ENCODE results near the gene INPPL1. TPM values are rescaled to one million over a fixed set of nuclear protein-coding genes. Genes with fewer than 3 reads are reported as not detected.

The INPPL1 gene
- total RNA-seq, 3 donors from 2014 or later: 122 to 205 (median 151) TPM

DNA sequence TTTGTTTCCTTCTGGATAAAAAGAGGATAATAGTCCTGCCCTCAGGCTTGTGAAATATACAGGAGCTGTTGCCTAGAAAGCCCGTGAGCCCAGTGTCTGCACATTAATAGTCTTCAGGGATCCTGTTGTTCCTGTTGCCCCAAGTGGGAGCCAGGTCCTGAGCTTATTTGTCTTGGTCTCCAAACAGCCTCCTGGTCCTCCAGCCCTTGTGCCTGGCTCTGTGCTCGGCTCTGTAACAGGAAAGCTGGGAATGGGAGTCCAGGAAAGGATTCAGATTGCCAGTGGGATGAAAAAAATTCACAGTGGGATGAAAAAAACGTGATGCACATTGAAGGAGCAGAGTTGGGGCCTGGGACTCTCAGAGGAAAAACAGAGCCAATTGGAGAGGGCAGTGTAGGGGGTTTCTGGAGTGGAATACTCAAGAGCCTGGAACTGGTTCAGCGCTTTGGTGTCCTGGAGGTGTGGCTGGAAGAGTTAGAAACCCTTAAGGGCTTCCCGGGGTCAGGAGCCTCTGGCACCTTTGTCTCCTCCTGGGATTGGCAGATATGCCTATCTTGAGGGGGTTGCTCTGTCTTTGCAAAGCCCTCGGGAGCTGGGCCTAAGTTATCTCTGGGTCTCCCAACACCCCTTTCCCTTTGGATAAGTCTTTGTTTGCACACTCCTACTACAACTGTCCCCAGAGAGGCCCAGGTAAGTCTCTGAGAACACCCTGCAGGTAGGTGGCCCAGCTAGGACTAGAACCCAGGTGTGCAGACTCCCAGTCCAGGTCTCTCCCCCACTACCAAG lies 2.3 kb upstream of the INPPL1 start:
- intact Hi-C loops (cut with DNase I, micrococcal nuclease): no loop called here
- H3K9me3 ChIP-seq: no peaks in the 10 kb centered on the region
- TF ChIP-seq, protein P1, sequence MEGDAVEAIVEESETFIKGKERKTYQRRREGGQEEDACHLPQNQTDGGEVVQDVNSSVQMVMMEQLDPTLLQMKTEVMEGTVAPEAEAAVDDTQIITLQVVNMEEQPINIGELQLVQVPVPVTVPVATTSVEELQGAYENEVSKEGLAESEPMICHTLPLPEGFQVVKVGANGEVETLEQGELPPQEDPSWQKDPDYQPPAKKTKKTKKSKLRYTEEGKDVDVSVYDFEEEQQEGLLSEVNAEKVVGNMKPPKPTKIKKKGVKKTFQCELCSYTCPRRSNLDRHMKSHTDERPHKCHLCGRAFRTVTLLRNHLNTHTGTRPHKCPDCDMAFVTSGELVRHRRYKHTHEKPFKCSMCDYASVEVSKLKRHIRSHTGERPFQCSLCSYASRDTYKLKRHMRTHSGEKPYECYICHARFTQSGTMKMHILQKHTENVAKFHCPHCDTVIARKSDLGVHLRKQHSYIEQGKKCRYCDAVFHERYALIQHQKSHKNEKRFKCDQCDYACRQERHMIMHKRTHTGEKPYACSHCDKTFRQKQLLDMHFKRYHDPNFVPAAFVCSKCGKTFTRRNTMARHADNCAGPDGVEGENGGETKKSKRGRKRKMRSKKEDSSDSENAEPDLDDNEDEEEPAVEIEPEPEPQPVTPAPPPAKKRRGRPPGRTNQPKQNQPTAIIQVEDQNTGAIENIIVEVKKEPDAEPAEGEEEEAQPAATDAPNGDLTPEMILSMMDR (IDR thresholded peaks at IDR 0.05): no peak
- no peak overlapping the region for H3K4me3 ChIP-seq
- peak in 1 of 3 donors; percentile 27 for DNase-seq
- H3K4me1 ChIP-seq (ENCODE audit: low read depth): peaks cover 15% of the 10 kb centered on the region
- no peak for ATAC-seq
- H3K36me3 ChIP-seq (ENCODE audit: low read depth): no peaks in the 10 kb centered on the region

DNA sequence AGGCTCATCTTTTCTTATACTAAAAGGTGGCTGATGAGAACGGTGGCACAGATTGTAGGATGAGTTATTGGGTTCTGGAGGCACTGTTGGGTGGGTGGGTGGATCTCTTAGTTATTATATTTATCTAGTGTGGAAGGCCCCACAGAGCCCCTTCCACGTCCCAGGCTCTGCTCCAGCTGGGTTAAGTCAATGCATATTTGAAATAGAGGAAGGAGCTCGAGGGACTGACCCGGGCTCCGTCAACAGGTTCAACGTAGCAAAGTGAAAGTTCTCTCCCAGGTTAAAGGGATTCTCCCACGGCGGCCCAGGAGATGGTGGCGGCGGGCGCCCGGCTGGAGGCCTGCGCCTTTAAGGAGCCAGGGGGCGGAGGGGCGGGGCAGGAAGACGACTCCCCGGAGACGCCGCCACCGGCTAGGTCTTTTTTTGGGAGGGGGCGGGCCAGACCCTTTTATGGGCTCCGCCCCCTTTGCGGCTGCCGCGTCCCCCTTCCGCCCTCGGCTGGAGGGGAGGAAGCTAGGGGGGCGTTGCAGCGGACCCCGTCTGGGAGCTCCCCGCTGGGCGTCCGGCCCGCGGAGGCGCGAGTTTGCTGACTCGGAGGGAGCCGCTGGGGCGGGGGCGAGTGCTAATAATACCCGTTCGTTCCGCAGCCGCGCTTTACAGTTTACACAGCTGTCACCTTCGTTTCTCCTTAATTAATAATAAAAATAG lies 1.5 kb upstream of the INPPL1 start:
- DNase-seq (peak; percentile 97 to 98 (median 97)), ATAC-seq (peak; percentile 87)
- intact Hi-C loops (cut with DNase I, micrococcal nuclease): no loop called here
- TF ChIP-seq, protein P1 (IDR thresholded peaks at IDR 0.05): peak; percentile 18
- Histone ChIP-seq H3K4me1 (ENCODE audit: low read depth) (peaks cover 15% of the 10 kb centered on the region), H3K9me3 (no peaks in the 10 kb centered on the region), H3K4me3 (peak overlapping the region; percentile 77), H3K36me3 (ENCODE audit: low read depth) (no peaks in the 10 kb centered on the region)

DNA sequence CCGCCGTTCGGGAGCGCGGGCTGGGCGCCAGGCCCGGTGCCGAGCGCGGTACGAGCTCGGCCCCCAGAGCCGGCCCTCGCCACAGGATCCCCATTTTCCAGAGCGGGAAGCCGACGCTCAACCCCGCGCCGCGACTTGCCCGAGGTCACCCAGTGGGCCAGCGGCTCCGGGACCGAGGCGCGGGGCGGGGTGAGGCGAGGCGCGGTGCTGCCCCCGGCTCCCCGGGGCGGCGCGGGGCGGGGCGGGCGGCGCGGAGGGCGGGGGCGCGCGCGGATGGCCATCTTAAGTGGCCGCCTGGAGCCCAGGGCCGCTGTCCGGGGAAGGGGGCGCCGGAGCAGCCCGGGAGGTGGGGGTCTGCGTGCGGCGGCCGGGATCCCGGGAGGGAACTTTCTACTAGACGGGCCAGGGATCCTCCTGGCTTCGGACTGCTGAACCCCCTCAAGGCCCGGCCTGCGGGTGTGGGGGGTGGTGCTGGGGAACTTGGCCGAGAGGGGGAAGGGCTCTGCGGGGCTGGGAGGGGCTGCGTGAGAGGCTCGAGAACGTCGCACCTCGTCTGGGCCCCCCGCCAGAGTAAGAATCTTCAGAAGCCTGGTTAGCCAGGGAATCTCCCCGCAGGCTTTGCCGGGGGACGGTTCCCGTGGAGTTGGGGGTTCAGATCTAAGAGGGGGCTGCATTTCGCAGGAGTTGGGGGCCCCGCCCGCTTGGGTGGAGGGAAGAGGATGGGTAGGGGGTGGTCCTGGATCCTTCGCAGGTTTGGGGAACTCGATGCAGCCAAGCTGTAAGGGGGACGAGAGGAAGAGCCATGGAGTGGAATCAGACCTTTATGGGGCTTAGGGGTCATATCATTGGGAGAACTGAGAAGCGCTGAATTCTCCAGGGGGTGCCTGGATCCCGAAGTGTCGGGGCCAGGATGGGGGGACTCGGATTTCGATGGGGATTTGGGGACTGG lies 678 bp upstream of the INPPL1 start:
- intact Hi-C loops (cut with DNase I, micrococcal nuclease): no loop called here
- peaks cover 15% of the 10 kb centered on the region for H3K4me1 ChIP-seq (ENCODE audit: low read depth)
- no peaks in the 10 kb centered on the region for H3K9me3 ChIP-seq
- TF ChIP-seq, protein P1 (IDR thresholded peaks at IDR 0.05): no peak
- peak overlapping the region; percentile 77 for H3K4me3 ChIP-seq
- ATAC-seq (peak; percentile 79), DNase-seq (peak; percentile 82 to 89 (median 85))
- H3K36me3 ChIP-seq (ENCODE audit: low read depth): no peaks in the 10 kb centered on the region

DNA sequence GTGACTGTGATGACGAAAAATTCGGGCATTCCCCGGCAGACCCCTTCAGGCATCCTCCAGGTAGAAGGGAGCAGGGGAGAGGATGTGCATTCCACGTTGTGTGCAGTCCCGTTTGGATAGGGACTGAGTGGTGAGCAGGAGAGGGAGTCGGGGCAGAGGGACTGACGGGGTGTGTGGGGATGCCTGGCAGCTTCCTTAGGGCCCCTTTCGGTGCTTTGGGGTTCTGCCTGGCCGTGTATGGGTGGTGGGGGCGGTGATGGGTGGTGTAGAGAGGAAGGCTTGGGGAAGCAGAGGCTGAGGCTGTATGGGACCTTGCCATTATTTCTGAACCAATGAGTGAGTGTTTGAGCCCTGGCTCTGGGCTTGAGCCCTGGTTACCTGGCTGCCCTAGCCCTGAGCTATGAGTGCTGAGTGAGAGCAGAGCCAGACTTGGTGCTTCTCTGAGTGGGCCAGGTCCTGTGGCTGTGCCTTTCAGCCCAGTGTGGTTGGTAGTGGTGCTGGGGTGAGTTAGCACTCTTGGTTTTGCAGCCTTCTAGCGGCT lies 914 bp downstream of the INPPL1 start:
- Histone ChIP-seq H3K4me1 (ENCODE audit: low read depth) (peaks cover 15% of the 10 kb centered on the region), H3K4me3 (no peak overlapping the region), H3K9me3 (no peaks in the 10 kb centered on the region), H3K36me3 (ENCODE audit: low read depth) (peaks cover 3% of the 10 kb centered on the region)
- intact Hi-C loops (cut with DNase I, micrococcal nuclease): no loop called here
- DNase-seq: no peak
- no peak for ATAC-seq
- TF ChIP-seq, protein P1 (IDR thresholded peaks at IDR 0.05): no peak

DNA sequence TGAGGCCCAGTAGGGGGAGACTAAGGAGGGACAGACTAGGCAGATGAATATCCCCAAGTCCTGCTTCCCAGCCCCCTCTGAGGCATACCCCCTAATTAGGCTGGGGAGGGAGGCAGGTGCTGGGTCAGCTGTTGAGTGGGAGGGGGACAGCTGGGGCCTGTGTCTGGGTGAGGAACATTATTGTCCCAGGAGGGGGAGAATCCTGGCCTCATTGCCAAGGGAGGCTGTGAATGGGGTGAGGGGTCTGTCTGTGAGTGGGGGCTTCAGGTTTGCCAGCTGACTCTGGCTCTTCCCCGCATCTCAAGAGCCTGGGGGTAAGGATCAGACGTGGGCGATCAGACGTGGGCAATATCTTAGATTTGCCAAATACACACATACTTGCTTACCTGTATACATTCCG lies 2.1 kb downstream of the INPPL1 start:
- Histone ChIP-seq H3K36me3 (ENCODE audit: low read depth) (peaks cover 3% of the 10 kb centered on the region), H3K4me1 (ENCODE audit: low read depth) (peaks cover 15% of the 10 kb centered on the region), H3K4me3 (no peak overlapping the region), H3K9me3 (no peaks in the 10 kb centered on the region)
- TF ChIP-seq, protein P1 (IDR thresholded peaks at IDR 0.05): no peak
- no peak for DNase-seq
- intact Hi-C loops (cut with DNase I, micrococcal nuclease): no loop called here
- ATAC-seq: no peak

Measured in mucosa of descending colon (tissue), 3 donors.